ENCODE measurements around the gene PICALM. TPM values are rescaled to one million over a fixed set of nuclear protein-coding genes. Genes with fewer than 3 reads are reported as not detected.

Gene PICALM
- total and polyA plus RNA-seq, 2 of the 13 experiments (the other 11 are each of a cell fraction or from before 2014, with no cell fraction given) = 97.6 to 154 TPM

- TF ChIP-seq STAT6 (CRISPR knock-in tag; IDR thresholded peaks at IDR 0.05; ENCODE audit: borderline replicate concordance) = no peak
- no peak for TF ChIP-seq YEATS2 (CRISPR knock-in tag; IDR thresholded peaks at IDR 0.05; ENCODE audit: borderline replicate concordance)
- no peak for TF ChIP-seq THAP7 (CRISPR knock-in tag; IDR thresholded peaks at IDR 0.05)
- TF ChIP-seq ZNF792 (CRISPR knock-in tag; IDR thresholded peaks at IDR 0.05) = no peak
Measured at GRCh38 chr11:85913513-85913912, 155.4 kb downstream of the PICALM start (continued).

- Histone ChIP-seq H3K4me2 (ENCODE audit: low read depth, low read length) (no peak overlapping the region), H3K27ac (ENCODE audit: extremely low read length, insufficient read depth, low read length) (no peak overlapping the region), H3K9me3 (ENCODE audit: low read length) (peaks cover 7% of the 10 kb centered on the region), H3K27me3 (ENCODE audit: control insufficient read depth in 1 of 2, insufficient read depth in 2 of 2, low read length in 2 of 2) (no peaks in the 10 kb centered on the region), H3K36me3 (replicated peaks in 1 of 2; ENCODE audit: control insufficient read depth in 1 of 2, insufficient read depth in 2 of 2, low read length in 2 of 2) (no peaks in the 10 kb centered on the region), H3K4me1 (ENCODE audit: insufficient read depth, low read length) (no peaks in the 10 kb centered on the region), H3K79me2 (ENCODE audit: insufficient read depth, low read length) (no peaks in the 10 kb centered on the region), H2AFZ (ENCODE audit: low read length) (no peak overlapping the region), H4K20me1 (ENCODE audit: insufficient read depth, low read length) (no peaks in the 10 kb centered on the region), H3K9ac (ENCODE audit: insufficient read depth, low read depth, low read length) (no peak overlapping the region), H3K4me3 (replicated peaks in 1 of 3; ENCODE audit: insufficient read depth in 1 of 3, low read depth in 2 of 3, low read length in 3 of 3) (no peak overlapping the region)
- intact Hi-C loops (cut with micrococcal nuclease; ENCODE audit: unreplicated experiment) = no loop called here
- 93% methylated on average over 2 of the region's 2 CpGs for WGBS (ENCODE audit: low lambda C conversion rate)
- no peak for FAIRE-seq
- POLR2A ChIA-PET = no interaction called here
- CTCF ChIA-PET (ENCODE audit: low intra/inter-chr PET ratio, low total read pairs) = no interaction called here
- ATAC-seq = no peak
- in situ Hi-C loops (cut with HindIII; ENCODE audit: extremely low pct_ligation_motif_present, low pct_unique_long_range_greater_than_20kb) = no loop called here
- BruUV-seq (replicated peaks) = no TSS peak
- TF ChIP-seq NFYB (CRISPR knock-in tag; IDR thresholded peaks at IDR 0.05) = no peak
- TF ChIP-seq PLRG1 (conservative IDR thresholded peaks at IDR 0.05) = no peak
- no peak for TF ChIP-seq ZEB1 (IDR thresholded peaks at IDR 0.05; ENCODE audit: insufficient replicate concordance, low read depth)
- no peak for TF ChIP-seq ZFYVE20 (CRISPR knock-in tag; IDR thresholded peaks at IDR 0.05; ENCODE audit: borderline replicate concordance, low read depth)
- no peak for TF ChIP-seq ZNF737 (CRISPR knock-in tag; IDR thresholded peaks at IDR 0.05; ENCODE audit: borderline replicate concordance)
- no peak for TF ChIP-seq HNF4A (CRISPR knock-in tag; IDR thresholded peaks at IDR 0.05)
- no peak for TF ChIP-seq FOXA3 (CRISPR knock-in tag; IDR thresholded peaks at IDR 0.05)
- no peak for TF ChIP-seq GPN1 (CRISPR knock-in tag; IDR thresholded peaks at IDR 0.05; ENCODE audit: borderline replicate concordance)
- no peak for TF ChIP-seq ARID4A (CRISPR knock-in tag; IDR thresholded peaks at IDR 0.05; ENCODE audit: borderline replicate concordance)
- no peak for TF ChIP-seq ZSCAN22 (CRISPR knock-in tag; IDR thresholded peaks at IDR 0.05)
- no peak for TF ChIP-seq NKX3-1 (CRISPR knock-in tag; IDR thresholded peaks at IDR 0.05)
- DNase-seq (ENCODE audit: low spot score) = no peak
Measured at GRCh38 chr11:85912414-85912813, 156.5 kb downstream of the PICALM start.
